IMR-90 (cell line): Measurements from ENCODE around the gene SEC24B. TPM values are rescaled to one million over a fixed set of nuclear protein-coding genes. Genes with fewer than 3 reads are reported as not detected.

ENCODE experiments used
- ATAC-seq: fragments of 200-7000 bp; cut with Tn5 transposase; 2 replicates; pipeline ENCODE4 v1.9.1; 2020; ENCODE audit warnings: low read depth, mild to moderate bottlenecking, moderate library complexity
- BruUV-seq: library from RNA; stranded (reverse); fragments of 400-500 nt; replicated peaks from 2 replicates; lab custom pipeline; 2021; lab: Mats Ljungman, UMichigan
- CTCF ChIA-PET: fragments of 300-600 bp; formaldehyde crosslinking; extraction: SDS; loops from one replicate; lab custom pipeline; 2021; ENCODE audit warnings: antibody characterized with exemption; lab: Yijun Ruan, JAX
- POLR2A ChIA-PET: fragments of 300-600 bp; sonication (Branson Sonifier 250); formaldehyde crosslinking; loops from one replicate; lab custom pipeline; 2022; ENCODE audit warnings: antibody characterized with exemption; ENCODE audit not compliant: unreplicated experiment; lab: Charles Lee
- DNase-seq: peaks from one replicate; pipeline ENCODE4 v3.0.0; 2013
- H2AFZ ChIP-seq: replicated peaks from 2 replicates; pipeline ENCODE3; 2013; ENCODE audit warnings: low read length, mild to moderate bottlenecking; ENCODE audit not compliant: poor library complexity
- H2AK5ac ChIP-seq: 2 replicates; pipeline ENCODE4 v1.6.1; 2013; ENCODE audit warnings: low read depth, low read length, inconsistent platforms
- H2AK9ac ChIP-seq: replicated peaks from 2 replicates; pipeline ENCODE3; 2013; ENCODE audit warnings: mild to moderate bottlenecking, low read depth, low read length, moderate library complexity; ENCODE audit not compliant: poor library complexity
- H2BK120ac ChIP-seq: 2 replicates; pipeline ENCODE4 v1.6.1; 2013; ENCODE audit warnings: low read depth, low read length, inconsistent platforms
- H2BK15ac ChIP-seq: 3 replicates; pipeline ENCODE4 v1.6.1; 2013; ENCODE audit warnings: low read depth, low read length, inconsistent platforms
- H2BK20ac ChIP-seq: 2 replicates; pipeline ENCODE4 v1.6.1; 2013; ENCODE audit warnings: low read depth, mild to moderate bottlenecking, inconsistent platforms, low read length, moderate library complexity
- H2BK5ac ChIP-seq: 2 replicates; pipeline ENCODE4 v1.6.1; 2013; ENCODE audit warnings: mild to moderate bottlenecking, low read depth, low read length, inconsistent platforms; ENCODE audit not compliant: poor library complexity, severe bottlenecking
- H3K14ac ChIP-seq: replicated peaks from 2 replicates; pipeline ENCODE4 v1.6.1; 2013; ENCODE audit warnings: low read depth, low read length, inconsistent platforms
- H3K18ac ChIP-seq: 2 replicates; pipeline ENCODE4 v1.6.1; 2013; ENCODE audit warnings: low read depth, low read length, control low read depth
- H3K23ac ChIP-seq: 2 replicates; pipeline ENCODE4 v1.6.1; 2013; ENCODE audit warnings: low read depth, low read length, inconsistent platforms
- H3K27ac ChIP-seq: 2 replicates; pipeline ENCODE4 v1.5.1; 2013; ENCODE audit warnings: mild to moderate bottlenecking, control low read depth, low read length; ENCODE audit not compliant: insufficient read depth
- H3K27me3 ChIP-seq: 2 replicates; pipeline ENCODE4 v1.6.1; 2013; ENCODE audit warnings: low read length; ENCODE audit not compliant: control insufficient read depth, insufficient read depth
- H3K36me3 ChIP-seq: 2 replicates; pipeline ENCODE4 v1.6.1; 2013; ENCODE audit warnings: low read length, mixed read lengths; ENCODE audit not compliant: control insufficient read depth, insufficient read depth
- H3K4ac ChIP-seq: 2 replicates; pipeline ENCODE4 v1.6.1; 2013; ENCODE audit warnings: low read depth, low read length, inconsistent platforms
- H3K4me1 ChIP-seq: 2 replicates; pipeline ENCODE4 v1.6.1; 2013; ENCODE audit warnings: low read length, mixed read lengths; ENCODE audit not compliant: control insufficient read depth, insufficient read depth
- H3K4me2 ChIP-seq: 2 replicates; pipeline ENCODE4 v1.6.1; 2013; ENCODE audit warnings: low read depth, mild to moderate bottlenecking, control low read depth, low read length, moderate library complexity
- H3K4me3 ChIP-seq: 2 replicates; pipeline ENCODE4 v1.5.1; 2013; ENCODE audit warnings: low read depth, mild to moderate bottlenecking, control low read depth, low read length, moderate library complexity; ENCODE audit not compliant: insufficient read depth
- H3K56ac ChIP-seq: 2 replicates; pipeline ENCODE4 v1.6.1; 2013; ENCODE audit warnings: low read length, inconsistent platforms; ENCODE audit not compliant: insufficient read depth; ENCODE audit errors: extremely low read depth
- H3K79me1 ChIP-seq, 2 experiments: 2 replicates each; pipeline ENCODE4 v1.6.1; 2013; ENCODE audit warnings: low read length in 2 of 2, inconsistent platforms in 1 of 2, low read depth in 1 of 2
- H3K9ac ChIP-seq: 2 replicates; pipeline ENCODE4 v1.6.1; 2013; ENCODE audit warnings: low read depth, low read length, control low read depth
- H3K9me1 ChIP-seq: 2 replicates; pipeline ENCODE4 v1.6.1; 2013; ENCODE audit warnings: low read length, inconsistent platforms; ENCODE audit not compliant: insufficient read depth
- H3K9me3 ChIP-seq: 2 replicates; pipeline ENCODE4 v1.6.1; 2013; ENCODE audit warnings: low read length; ENCODE audit not compliant: control insufficient read depth, insufficient read depth
- H4K20me1 ChIP-seq: 2 replicates; pipeline ENCODE4 v1.6.1; 2013; ENCODE audit warnings: low read length, inconsistent platforms; ENCODE audit not compliant: insufficient read depth
- H4K5ac ChIP-seq: 2 replicates; pipeline ENCODE4 v1.6.1; 2013; ENCODE audit warnings: mild to moderate bottlenecking, low read depth, low read length, control low read depth
- H4K8ac ChIP-seq, 2 experiments: 2 replicates each; pipeline ENCODE4 v1.6.1; 2013; ENCODE audit warnings: low read depth in 2 of 2, low read length in 2 of 2, control low read depth in 1 of 2, inconsistent platforms in 1 of 2
- H4K91ac ChIP-seq: 2 replicates; pipeline ENCODE4 v1.6.1; 2013; ENCODE audit warnings: low read depth, low read length, inconsistent platforms; ENCODE audit not compliant: insufficient read depth
- BHLHE40 ChIP-seq: fragments of 150-350 bp; IDR thresholded peaks from 2 replicates; pipeline ENCODE4 v1.6.1; 2016; ENCODE audit warnings: mild to moderate bottlenecking, low read depth, low read length
- CEBPB ChIP-seq: IDR thresholded peaks from 2 replicates; pipeline ENCODE4 v1.6.1; 2012; ENCODE audit warnings: low read depth, low read length, improper control_type of control experiment
- MAZ ChIP-seq: IDR thresholded peaks from 2 replicates; pipeline ENCODE4 v1.6.1; 2012; ENCODE audit warnings: low read depth, mild to moderate bottlenecking, low read length, improper control_type of control experiment, moderate library complexity, borderline replicate concordance
- MXI1 ChIP-seq: IDR thresholded peaks from 2 replicates; pipeline ENCODE4 v1.6.1; 2012; ENCODE audit warnings: low read depth, mild to moderate bottlenecking, low read length, moderate library complexity, borderline replicate concordance
- NFE2L2 ChIP-seq: fragments of 150-350 bp; IDR thresholded peaks from 2 replicates; pipeline ENCODE4 v1.6.1; 2016; ENCODE audit warnings: low read depth, mild to moderate bottlenecking, low read length
- POLR2A ChIP-seq: IDR thresholded peaks from 2 replicates; pipeline ENCODE4 v1.6.1; 2012; ENCODE audit warnings: mild to moderate bottlenecking, low read depth, low read length
- RAD21 ChIP-seq: IDR thresholded peaks from 2 replicates; pipeline ENCODE4 v1.6.1; 2012; ENCODE audit warnings: low read length, improper control_type of control experiment
- WGBS, 2 experiments: methylation state at CpG; one replicate each; pipeline versions ENCODE4 v1.1.5 to v1.1.7; 2013; ENCODE audit warnings: missing lambda C conversion rate in 2 of 2; ENCODE audit not compliant: insufficient read length in 1 of 2; ENCODE audit errors: extremely low coverage in 2 of 2; 5-methylcytosine and 5-hydroxymethylcytosine counted together
- dilution Hi-C: fragments of 300-500 bp; cut with HindIII; formaldehyde crosslinking; loops from one replicate; pipeline ENCODE4 v1.14.3; 2018; ENCODE audit warnings: low sequenced_read_pairs; ENCODE audit not compliant: unreplicated experiment
- in situ Hi-C: fragments of 300-500 bp; cut with MboI; formaldehyde crosslinking; loops from 3 replicates; pipeline ENCODE4 v1.14.3; 2019; ENCODE audit warnings: low sequenced_read_pairs, inconsistent platforms, mixed read lengths
- intact Hi-C: fragments of 100-400 bp; cut with micrococcal nuclease; formaldehyde crosslinking; loops from 2 replicates; pipeline ENCODE4 v1.10.0; 2022
- polyA plus RNA-seq, 3 experiments: library from polyadenylated mRNA; depleted of rRNA; stranded (reverse); fragments of >200 nt; gene quantifications; 2 replicates each; pipeline ENCODE4 v1.2.3, GENCODE V29; 2012; ENCODE audit warnings: low replicate concordance in 1 of 3
- total RNA-seq: library from RNA; depleted of rRNA; stranded (reverse); fragments of >200 nt; gene quantifications from 2 replicates; pipeline ENCODE4 v1.2.3, GENCODE V29; 2012
- TF ChIP-seq, protein P1 (sequence below): conservative IDR thresholded peaks from 2 replicates; pipeline ENCODE4 v1.5.1; 2012; ENCODE audit warnings: mild to moderate bottlenecking, low read depth, low read length, improper control_type of control experiment
- TF ChIP-seq, protein P2 (sequence below): fragments of 150-350 bp; IDR thresholded peaks from 2 replicates; pipeline ENCODE4 v1.6.1; 2016; ENCODE audit warnings: low read depth, mild to moderate bottlenecking, low read length, moderate library complexity, borderline replicate concordance
- TF ChIP-seq, protein P3 (sequence below): fragments of 150-350 bp; IDR thresholded peaks from 2 replicates; pipeline ENCODE4 v1.6.1; 2017; ENCODE audit warnings: mild to moderate bottlenecking, antibody characterized with exemption, low read length, low read depth

Gene SEC24B
- total and polyA plus RNA-seq, 2 of the 4 experiments (the other 2 are of a cell fraction), result 19.0 to 27.4 TPM

DNA sequence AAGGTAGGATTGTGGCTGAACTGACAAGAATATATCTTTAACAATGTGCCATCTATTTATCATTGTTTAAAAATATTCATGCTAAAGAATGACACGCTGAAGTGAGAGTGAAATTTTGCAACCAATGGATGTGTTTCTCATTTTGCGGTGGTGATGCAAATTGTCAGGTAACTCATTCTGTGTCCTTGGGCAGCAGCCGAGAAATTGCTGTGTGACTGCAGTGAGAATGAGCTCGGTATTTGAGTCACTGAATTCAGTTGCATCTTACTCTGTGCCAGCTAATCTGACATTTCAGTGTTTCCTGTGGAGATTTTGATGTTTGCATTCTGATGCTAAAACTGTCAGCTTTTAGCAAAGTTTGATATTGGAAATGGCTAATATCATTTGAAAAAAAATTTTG lies 154.6 kb downstream of the SEC24B start:
- no peak for ATAC-seq

More for the DNA sequence above, 154.6 kb downstream of the SEC24B start:
- ChIA-PET CTCF (no interaction called here), POLR2A (no interaction called here)
- no peak overlapping the region for H2AFZ ChIP-seq
- no TSS peak for BruUV-seq
- no peak overlapping the region for H3K27ac ChIP-seq
- H3K18ac ChIP-seq, result no peak overlapping the region
- no peaks in the 10 kb centered on the region for H3K36me3 ChIP-seq
- H2AK5ac ChIP-seq, result no peak overlapping the region
- H3K4me1 ChIP-seq, result peaks cover 1% of the 10 kb centered on the region; the same call in 1 of the 2 replicates
- H3K9me1 ChIP-seq, result no peaks in the 10 kb centered on the region
- H3K9ac ChIP-seq, result no peak overlapping the region
- peaks cover 2 to 4% of the 10 kb centered on the region in 2 experiments; a peak in 2 of 4 replicates for H3K79me1 ChIP-seq
- H2BK5ac ChIP-seq, result no peak overlapping the region
- H2BK20ac ChIP-seq, result no peak overlapping the region
- H4K5ac ChIP-seq, result no peak overlapping the region
- H3K23ac ChIP-seq, result no peak overlapping the region
- no peak overlapping the region for H3K14ac ChIP-seq
- no peak overlapping the region for H4K91ac ChIP-seq
- dilution Hi-C loops (no loop called here), in situ Hi-C loops (no loop called here), intact Hi-C loops (no loop called here)
- WGBS, 2 experiments, result 50% methylated on average over 1 of the region's 4 CpGs; no CpG with 5 or more reads in 1 of the 2 experiments
- no peak overlapping the region for H2AK9ac ChIP-seq
- H3K27me3 ChIP-seq, result no peaks in the 10 kb centered on the region
- TF ChIP-seq MXI1, result no peak
- TF ChIP-seq, protein P1, sequence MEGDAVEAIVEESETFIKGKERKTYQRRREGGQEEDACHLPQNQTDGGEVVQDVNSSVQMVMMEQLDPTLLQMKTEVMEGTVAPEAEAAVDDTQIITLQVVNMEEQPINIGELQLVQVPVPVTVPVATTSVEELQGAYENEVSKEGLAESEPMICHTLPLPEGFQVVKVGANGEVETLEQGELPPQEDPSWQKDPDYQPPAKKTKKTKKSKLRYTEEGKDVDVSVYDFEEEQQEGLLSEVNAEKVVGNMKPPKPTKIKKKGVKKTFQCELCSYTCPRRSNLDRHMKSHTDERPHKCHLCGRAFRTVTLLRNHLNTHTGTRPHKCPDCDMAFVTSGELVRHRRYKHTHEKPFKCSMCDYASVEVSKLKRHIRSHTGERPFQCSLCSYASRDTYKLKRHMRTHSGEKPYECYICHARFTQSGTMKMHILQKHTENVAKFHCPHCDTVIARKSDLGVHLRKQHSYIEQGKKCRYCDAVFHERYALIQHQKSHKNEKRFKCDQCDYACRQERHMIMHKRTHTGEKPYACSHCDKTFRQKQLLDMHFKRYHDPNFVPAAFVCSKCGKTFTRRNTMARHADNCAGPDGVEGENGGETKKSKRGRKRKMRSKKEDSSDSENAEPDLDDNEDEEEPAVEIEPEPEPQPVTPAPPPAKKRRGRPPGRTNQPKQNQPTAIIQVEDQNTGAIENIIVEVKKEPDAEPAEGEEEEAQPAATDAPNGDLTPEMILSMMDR, result no peak
- no peak for TF ChIP-seq RAD21
- TF ChIP-seq NFE2L2, result no peak
- no peak for TF ChIP-seq POLR2A
- TF ChIP-seq CEBPB, result no peak
- no peak for TF ChIP-seq MAZ
- TF ChIP-seq, protein P2, sequence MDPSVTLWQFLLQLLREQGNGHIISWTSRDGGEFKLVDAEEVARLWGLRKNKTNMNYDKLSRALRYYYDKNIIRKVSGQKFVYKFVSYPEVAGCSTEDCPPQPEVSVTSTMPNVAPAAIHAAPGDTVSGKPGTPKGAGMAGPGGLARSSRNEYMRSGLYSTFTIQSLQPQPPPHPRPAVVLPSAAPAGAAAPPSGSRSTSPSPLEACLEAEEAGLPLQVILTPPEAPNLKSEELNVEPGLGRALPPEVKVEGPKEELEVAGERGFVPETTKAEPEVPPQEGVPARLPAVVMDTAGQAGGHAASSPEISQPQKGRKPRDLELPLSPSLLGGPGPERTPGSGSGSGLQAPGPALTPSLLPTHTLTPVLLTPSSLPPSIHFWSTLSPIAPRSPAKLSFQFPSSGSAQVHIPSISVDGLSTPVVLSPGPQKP, result no peak
- no peak for TF ChIP-seq BHLHE40
- TF ChIP-seq, protein P3, sequence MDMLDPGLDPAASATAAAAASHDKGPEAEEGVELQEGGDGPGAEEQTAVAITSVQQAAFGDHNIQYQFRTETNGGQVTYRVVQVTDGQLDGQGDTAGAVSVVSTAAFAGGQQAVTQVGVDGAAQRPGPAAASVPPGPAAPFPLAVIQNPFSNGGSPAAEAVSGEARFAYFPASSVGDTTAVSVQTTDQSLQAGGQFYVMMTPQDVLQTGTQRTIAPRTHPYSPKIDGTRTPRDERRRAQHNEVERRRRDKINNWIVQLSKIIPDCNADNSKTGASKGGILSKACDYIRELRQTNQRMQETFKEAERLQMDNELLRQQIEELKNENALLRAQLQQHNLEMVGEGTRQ, result no peak
- DNase-seq, result no peak
- no peak overlapping the region for H3K4me3 ChIP-seq
- no peak overlapping the region for H2BK120ac ChIP-seq
- H4K8ac ChIP-seq, result no peak overlapping the region
- no peak overlapping the region for H3K4ac ChIP-seq
- H3K56ac ChIP-seq, result no peak overlapping the region
- no peak overlapping the region for H2BK15ac ChIP-seq
- H3K4me2 ChIP-seq, result no peak overlapping the region
- no peaks in the 10 kb centered on the region for H4K20me1 ChIP-seq
- no peaks in the 10 kb centered on the region for H3K9me3 ChIP-seq
